PC-9 (cell line): ENCODE data around the gene EGLN2.

Experiments used
- EZH2 ChIP-seq: fragments of 200-600 bp; sonication (generic); IDR thresholded peaks from 2 replicates; pipeline ENCODE4 v1.8.0; 2017; ENCODE audit warnings: antibody characterized with exemption, low read depth
- TF ChIP-seq, protein P1 (sequence below): fragments of 200-600 bp; sonication (generic); conservative IDR thresholded peaks from 2 replicates; pipeline ENCODE4 v1.6.1; 2017; ENCODE audit warnings: mixed run types, antibody characterized with exemption, mild to moderate bottlenecking, moderate library complexity

DNA sequence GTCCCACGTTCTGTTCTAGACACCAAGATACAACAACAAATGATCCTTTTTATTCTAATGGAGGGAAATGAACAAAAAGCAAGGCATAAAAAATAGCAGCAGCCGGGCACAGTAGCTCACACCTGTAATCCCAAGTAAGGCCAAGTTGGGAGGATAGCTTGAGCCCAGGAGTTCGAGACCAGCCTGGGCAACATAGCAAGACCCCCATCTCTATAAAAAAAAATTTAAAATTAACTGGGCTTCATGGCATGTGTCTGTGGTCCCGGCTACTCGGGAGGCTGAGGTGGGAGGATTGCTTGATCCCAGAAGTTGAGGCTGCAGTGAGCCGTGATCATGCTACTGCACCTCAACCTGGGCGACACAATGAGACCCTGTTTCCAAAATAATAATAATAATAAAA is 22.6 kb upstream of the EGLN2 start:
- TF ChIP-seq, protein P1, sequence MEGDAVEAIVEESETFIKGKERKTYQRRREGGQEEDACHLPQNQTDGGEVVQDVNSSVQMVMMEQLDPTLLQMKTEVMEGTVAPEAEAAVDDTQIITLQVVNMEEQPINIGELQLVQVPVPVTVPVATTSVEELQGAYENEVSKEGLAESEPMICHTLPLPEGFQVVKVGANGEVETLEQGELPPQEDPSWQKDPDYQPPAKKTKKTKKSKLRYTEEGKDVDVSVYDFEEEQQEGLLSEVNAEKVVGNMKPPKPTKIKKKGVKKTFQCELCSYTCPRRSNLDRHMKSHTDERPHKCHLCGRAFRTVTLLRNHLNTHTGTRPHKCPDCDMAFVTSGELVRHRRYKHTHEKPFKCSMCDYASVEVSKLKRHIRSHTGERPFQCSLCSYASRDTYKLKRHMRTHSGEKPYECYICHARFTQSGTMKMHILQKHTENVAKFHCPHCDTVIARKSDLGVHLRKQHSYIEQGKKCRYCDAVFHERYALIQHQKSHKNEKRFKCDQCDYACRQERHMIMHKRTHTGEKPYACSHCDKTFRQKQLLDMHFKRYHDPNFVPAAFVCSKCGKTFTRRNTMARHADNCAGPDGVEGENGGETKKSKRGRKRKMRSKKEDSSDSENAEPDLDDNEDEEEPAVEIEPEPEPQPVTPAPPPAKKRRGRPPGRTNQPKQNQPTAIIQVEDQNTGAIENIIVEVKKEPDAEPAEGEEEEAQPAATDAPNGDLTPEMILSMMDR: no peak
- TF ChIP-seq EZH2: no peak
